Stimulated activated CD8-positive, alpha-beta memory T cell treated with anti-CD3 and anti-CD28 coated beads, Interleukin-12 subunit alpha, Interleukin-12 subunit beta, amount 100 ng/mL, for 1 hour (primary cell): Measurements from ENCODE around the gene GPR32.
"Not testable (repeated sequence)": the region's sequence is repeated elsewhere in the genome, so short reads cannot be mapped to it uniquely, and the experiment has no call there.

Experiments used
- DNase-seq: peaks from one replicate; pipeline ENCODE4 v3.0.0-alpha.2; 2020; ENCODE audit warnings: low read depth

Gene GPR32, protein sequence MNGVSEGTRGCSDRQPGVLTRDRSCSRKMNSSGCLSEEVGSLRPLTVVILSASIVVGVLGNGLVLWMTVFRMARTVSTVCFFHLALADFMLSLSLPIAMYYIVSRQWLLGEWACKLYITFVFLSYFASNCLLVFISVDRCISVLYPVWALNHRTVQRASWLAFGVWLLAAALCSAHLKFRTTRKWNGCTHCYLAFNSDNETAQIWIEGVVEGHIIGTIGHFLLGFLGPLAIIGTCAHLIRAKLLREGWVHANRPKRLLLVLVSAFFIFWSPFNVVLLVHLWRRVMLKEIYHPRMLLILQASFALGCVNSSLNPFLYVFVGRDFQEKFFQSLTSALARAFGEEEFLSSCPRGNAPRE

DNA sequence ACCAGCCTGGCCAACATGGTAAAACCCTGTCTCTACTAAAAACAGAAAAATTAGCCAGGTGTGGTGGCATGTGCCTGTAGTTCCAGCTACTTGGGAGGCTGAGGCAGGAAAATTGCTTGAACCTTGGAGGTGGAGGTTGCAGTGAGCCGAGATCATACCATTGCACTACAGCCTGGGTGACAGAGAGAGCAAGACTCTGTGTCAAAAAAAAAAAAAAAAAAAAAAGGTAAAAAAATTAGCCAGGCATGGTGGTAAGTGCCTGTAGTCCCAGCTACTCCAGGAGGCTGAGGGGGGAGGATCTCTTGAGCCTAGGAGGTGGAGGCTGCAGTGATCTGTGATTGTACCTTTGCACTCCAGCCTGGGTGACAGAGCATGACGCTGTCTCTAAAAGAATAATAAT lies at the start of gene GPR32:
TSS of gene GPR32 (plus strand) at position 301 of the 400 bp plus-strand sequence. CDS start 137 bp downstream, outside the sequence.
- DNase-seq = not testable (repeated sequence)

DNA sequence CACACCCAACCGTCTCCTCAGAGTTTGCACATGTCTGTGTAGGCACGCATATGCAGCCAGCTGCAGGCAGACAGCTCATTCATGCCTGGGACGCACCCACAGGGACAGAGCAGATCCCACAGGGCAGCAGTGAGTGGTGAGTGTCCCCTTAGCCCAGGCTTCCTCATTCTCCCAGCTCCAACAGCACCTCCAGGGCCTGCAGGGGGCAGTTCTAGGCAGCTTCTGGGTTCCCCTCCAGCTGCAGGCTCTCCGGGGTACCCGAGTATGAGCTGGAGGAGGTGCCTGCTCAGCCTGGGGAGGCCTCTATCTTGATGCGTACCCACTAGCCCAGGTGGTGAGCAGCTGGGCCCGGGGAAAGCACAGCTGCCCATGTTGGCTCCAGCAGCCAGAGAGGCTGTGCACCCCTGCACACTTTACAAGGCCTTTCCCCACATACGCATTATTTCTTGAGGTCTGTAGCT lies 49.3 kb upstream of the GPR32 start:
- no peak for DNase-seq

DNA sequence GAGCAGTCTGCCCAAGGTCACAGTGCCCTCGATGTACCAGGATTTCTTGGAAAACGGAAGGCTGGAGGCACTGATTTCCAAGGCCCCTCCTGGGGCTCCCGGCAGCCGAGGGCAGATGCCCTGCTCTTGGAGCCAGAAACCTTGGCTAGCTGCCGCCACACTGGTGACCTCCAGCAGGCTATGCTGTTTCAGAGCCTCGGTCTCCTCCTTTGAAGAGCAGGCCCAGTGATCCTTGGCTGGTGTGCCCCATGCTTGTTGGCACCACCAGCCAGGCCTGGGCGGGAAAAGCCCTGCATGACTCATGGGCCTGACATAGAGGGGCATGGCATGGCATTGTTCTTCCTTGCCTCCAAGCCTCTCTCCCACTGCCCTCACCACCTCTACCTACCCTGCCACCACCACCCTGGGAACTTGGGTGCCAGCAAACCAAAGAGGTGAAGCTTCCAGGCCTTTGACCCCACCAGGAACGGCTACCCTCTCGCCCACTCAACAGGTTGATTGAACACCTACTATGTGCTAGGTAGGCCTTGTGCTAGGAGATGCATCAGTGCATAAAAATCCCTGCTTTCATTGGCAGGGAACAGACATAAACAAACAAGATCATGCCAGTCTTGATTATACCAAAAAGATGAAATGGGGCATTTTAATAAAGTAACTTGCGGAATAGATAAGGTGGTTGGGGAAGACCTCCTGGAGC lies 48.7 kb upstream of the GPR32 start:
- DNase-seq = no peak

DNA sequence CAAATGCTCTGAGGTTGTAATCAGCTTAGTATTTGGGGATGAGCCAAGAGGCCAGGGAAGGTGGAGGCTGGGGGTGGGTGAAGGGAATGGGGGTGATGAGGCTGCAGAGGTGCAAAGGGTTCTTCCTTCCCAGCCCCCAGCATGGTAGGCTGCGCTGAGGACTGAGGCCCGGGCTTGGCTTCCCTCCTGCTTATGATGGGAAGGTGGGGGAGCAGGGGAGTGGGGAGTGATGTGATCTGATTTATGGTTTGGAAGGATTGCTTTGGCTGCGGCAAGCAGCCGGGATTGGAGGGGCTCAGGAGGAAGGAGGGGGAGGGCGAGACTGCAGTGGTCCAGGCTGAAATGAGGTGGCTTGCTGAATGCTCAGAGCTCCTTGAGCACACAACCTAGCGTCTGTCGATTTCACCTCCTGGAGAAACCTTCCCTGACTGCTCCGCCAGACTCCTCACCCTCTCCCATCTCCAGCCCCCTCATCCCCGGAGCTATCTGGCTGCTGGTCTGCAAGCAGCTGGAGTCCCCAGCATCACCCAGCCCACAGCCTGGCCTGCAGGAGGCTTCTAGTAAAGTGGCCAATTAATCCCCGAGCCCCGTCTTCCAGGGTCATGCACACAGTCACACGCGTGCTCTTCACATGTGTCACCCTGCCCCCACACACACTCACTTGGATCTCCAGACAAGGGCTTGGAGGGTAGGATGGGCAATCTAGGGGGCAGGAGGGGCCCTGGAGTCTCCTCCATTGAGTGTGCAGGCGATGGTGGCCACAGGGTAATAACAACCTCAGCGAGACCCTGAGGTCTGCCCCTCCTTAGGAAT lies 47.9 kb upstream of the GPR32 start:
- no peak for DNase-seq

DNA sequence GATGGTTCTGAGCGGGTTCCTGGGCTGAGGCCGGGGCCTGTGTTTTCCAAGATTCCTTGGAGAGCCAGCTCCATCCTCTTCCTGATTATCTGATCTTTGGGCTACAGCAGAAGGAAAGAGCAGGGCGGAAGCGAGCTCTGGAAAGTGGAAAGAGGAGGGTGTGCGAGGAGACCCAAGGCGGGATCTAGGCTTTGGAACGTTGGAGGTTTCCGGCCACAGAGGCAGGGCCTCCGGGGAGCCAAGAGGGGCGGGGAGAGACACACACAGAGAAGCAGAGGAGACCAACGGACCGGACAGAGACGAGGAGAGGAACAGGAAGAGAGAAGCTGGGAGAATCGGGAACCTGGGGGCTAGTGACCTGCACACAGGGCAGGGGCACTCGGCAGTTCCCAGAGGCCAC lies 47.2 kb upstream of the GPR32 start, which contains the start of gene CLEC11A:
TSS of gene CLEC11A (plus strand) at position 296 of the 400 bp plus-strand sequence. CDS start 162 bp downstream, outside the sequence.
- no peak for DNase-seq

DNA sequence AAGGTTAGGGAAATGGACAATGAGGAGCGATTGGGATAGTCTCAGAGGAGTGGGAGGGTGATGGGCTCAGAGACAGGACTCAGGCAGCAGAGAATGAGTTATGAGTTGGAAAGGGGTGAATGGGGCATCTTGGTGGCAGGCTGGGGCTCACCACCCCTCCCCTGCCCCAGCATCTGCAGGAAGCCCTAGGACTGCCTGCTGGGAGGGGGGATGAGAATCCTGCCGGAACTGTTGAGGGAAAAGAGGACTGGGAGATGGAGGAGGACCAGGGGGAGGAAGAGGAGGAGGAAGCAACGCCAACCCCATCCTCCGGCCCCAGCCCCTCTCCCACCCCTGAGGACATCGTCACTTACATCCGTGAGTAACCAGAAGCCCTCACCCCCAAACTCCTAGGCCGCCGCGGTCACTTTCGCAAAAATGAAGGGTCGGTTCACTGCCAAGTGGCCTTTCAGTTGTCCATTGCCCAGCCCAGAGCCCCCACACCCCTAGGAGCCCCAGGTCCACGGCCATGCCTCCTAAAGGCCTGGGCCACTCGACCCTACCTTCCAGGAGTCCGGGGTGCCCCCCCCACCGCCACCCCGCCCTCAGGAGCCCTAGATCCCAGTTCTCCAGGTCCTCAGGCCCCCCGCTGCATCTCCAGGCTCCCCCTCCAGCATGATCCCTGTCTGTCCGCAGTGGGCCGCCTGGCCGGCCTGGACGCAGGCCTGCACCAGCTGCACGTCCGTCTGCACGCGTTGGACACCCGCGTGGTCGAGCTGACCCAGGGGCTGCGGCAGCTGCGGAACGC lies 46.3 kb upstream of the GPR32 start:
- no peak for DNase-seq

DNA sequence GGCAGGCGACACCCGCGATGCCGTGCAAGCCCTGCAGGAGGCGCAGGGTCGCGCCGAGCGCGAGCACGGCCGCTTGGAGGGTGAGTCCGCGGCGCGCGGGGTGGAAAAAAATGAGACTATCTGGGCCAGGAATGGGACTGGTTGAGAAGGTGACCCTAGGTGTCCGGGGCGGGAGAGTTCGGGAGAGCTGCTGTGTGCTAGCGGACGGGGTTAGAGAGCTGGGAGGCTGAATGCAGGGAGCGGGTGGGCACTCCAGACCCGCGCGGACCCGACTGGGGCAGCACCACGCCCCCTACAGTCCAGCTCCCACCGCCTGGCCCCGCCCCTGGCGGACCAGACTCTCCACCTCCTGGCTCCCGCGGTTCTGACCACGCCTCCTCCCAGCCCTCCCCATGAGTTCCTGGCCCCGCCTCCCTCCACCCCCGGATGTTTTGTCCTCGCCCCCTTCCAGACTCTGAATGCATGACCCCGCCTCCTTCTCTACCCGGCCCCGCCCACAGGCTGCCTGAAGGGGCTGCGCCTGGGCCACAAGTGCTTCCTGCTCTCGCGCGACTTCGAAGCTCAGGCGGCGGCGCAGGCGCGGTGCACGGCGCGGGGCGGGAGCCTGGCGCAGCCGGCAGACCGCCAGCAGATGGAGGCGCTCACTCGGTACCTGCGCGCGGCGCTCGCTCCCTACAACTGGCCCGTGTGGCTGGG lies 45.6 kb upstream of the GPR32 start:
- DNase-seq = peak; percentile 90

DNA sequence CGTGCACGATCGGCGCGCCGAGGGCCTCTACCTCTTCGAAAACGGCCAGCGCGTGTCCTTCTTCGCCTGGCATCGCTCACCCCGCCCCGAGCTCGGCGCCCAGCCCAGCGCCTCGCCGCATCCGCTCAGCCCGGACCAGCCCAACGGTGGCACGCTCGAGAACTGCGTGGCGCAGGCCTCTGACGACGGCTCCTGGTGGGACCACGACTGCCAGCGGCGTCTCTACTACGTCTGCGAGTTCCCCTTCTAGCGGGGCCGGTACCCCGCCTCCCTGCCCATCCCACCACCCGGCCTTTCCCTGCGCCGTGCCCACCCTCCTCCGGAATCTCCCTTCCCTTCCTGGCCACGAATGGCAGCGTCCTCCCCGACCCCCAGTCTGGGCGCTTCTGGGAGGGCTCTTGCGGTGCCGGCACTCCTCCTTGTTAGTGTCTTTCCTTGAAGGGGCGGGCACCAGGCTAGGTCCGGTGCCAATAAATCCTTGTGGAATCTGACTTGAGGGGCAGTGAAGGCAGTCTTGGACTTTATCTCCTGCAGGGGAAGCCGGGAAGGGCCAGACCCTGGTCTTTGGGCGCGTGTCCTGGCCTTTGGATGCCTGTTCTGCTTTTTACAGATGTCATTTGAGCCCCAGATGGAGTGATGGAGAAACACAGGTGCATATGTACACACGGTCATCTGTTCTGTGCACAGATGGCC lies 44.9 kb upstream of the GPR32 start:
- no peak for DNase-seq

DNA sequence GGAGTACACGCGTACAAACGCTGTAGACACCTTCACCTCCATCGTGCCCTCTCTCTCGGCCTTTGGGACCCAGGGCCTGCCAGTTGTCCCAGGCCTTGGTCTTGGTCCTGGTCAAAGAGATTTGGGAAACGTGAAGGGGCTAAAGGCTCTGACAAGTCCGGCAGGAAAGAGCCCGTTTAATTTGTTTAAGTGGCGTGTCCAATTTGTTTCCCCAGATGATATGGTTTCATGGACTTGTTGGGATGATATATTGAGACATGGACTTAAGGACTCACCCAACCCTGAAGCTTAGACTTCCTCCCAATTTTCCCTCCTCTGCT lies 44.4 kb upstream of the GPR32 start:
- no peak for DNase-seq

DNA sequence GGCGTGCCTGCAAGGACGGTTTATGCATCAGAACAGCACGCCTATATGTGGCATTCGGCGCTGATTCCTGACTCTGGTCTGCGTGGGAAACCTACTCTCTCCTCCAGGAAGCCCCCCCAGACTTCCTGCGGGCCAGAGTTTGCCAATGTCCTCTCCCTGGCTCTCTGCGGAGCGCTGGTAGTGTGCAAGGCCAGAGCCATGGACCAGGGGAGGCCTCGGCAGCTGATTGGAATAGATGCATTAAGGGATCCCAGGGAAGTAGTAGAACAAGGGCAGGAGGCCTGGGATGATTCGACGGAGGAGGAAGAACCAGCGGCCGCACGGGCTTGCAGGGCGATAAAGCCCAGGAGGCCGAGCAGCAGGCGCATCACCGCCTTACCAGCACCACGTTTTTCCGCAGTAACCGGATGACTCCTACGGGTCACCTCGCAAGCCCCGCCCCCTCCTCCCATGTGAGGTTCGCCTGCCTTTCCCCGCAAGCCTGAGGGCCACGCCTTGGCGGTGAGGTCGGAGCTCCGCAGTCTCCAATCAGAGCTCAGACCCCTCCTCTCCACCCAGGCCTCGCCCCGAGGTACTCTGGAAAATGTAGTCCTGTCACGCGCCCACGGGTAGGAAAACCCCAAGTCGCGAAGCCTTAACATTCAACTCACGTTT lies 42.1 kb upstream of the GPR32 start:
- DNase-seq = peak; percentile 45

DNA sequence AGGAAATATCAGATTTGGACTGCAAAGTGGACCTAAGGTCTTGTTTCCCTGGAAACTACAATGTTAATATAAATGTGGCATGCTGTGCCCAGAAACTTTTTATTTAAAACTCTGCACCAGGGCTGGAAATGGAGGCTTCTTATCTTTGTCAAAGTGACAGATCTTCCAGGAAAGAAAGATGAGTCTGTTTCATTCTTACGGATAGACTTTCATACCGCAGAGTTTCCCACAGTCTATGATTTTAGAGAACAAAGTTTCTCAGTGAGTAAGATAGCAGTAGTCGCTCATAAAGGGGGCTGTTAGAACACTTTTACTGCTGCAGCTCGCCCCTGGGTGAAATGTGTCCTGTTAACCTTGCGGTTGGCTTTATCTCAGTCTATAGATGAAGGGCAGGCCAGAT lies 40.4 kb upstream of the GPR32 start:
- no peak for DNase-seq

DNA sequence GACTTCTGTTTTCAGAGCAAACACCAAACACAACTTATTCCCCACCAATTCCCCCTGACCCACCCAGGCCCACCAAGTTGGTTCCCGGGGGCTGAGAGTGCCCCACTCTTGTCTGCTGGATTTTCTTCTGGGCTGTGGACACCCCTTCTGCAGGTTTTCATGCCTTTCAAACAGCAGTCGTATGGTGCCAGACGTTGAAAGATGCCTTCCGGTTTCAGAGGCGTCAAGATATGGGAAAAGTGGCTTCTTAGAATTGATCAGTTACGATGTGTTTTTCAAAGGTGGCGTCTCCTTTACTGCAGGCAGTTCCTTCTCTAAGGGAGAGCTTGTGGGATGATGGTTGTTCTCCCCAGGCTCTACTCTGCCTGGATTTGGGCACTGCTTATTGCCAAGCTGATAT lies 34.4 kb upstream of the GPR32 start:
- no peak for DNase-seq

DNA sequence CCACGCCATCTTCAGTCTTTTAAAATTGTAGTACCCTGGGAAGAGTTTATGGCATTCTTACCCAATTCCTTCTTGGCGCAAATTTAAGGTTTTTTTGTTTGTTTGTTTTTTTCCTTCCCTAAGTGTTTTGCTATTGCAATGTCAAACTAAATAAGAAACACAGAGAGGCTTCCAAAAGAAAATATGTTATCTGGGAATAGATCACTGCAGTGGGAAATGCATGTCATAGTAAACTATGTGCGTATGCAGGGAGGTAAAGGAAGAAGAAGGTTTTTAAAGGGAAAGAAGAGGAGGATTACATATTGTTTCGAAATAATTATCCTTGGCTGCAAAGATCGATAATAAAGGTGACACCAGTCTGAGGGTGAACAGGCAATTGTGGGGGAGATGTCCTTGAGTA lies 33.9 kb upstream of the GPR32 start:
- no peak for DNase-seq

DNA sequence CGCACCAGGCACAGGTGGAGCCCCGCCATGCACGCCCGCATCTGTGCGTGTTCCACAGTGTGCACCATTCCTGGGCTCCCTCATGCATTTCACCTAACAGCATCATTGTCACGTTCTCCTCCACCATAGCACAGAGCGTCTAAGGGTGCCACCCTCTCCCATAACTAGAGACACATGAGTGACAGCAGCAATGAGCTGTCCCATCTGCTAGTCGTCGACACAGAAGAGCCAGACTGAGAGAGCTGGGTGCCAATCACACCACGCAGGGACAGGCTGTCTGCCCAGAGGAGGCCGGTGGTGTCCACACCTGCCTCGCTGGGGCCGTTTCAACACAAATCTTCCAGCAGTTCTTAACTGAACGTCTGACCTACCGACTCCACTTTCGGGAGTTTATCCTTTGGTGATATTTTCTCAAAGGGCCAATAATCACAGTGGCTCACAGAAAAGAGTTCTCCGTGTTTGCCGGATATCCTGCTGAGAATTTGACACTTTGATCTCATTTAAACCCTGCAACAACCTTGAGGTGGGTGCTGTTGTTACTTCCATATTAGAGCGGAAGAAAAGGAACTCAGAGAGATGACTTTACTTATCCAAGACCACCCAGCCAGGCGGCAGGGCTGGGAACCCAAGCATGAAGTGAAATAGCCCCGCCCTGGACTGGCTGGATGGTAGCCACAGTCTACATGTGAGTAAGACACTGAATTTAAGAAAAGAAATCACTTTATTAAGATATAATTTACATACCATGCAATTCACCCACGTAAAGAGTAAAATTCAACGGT lies 30.9 kb upstream of the GPR32 start:
- DNase-seq = no peak

DNA sequence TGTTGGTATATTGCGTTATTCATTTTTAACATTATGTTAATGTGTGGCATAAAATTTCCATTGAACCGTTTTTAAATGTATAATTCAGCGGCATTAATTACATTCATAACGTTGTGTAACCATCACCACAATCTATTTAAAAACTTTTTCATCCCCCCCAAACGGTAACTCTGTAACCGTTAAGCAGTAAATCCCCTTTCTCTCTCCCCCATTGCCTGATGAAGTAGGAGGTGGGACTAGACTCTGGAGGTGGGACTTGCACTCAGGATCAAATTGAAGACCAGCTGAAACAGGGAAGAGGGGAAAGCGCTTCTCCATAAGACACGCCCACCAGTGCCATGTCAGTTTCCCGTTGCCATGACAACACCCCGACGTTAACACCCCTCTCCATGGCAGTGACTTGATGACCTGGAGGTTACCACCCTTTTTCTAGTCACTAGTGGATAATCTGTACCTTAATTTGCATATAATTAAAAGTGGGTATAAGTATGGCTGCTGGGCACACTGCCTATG lies 30.3 kb upstream of the GPR32 start:
- DNase-seq = no peak

DNA sequence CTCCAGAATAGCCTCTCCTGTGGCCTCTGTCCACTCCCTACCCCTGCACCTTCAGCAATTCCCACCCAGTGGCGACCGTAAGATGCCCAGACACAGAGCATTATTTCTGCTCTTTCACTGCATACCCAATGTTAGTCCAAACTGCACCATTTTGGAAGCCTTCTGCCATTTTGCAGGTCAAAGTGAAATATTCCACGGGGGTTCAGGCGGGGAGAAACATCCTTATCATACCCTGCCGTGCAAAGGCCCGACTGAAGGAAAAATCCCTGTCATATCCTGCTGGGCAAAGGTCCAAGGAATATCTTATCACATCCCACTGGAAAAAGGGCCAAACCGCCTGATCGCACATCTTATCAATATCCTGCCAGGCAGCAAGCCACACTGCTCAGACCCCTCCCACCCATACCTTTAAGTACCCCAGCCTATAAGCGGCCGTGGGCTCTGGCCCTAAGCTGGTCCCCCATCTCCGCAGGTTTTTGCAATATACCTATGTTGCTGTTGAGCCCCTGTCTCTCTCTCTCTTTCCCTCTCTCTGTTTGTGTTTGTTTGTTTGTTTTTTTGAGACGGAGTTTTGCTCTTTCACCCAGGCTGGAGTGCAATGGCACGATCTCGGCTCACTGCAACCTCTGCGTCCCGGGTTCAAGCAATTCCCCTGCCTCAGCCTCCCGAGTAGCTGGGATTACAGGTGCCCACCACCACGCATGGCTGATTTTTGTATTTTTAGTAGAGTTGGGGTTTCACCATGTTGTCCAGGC lies 28.9 kb upstream of the GPR32 start:
- DNase-seq = no peak

DNA sequence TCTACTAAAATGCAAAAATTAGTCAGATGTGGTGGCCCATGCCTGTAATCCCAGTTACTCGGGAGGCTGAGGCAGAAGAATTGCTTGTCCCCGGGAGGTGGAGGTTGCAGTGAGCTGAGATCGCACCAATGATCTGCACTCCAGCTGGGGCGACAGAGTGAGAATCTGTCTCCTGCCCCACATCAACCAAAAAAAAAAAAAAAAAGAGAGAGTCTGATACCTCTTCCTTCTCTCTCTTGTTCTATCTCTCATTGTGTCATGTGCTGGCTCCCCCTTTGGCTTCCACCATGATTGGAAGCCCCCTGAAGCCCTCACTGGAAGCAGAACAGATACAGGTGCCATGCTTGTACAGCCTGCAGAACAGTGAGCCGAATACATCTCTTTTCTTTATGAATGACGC lies 26.7 kb upstream of the GPR32 start:
- DNase-seq = no peak

DNA sequence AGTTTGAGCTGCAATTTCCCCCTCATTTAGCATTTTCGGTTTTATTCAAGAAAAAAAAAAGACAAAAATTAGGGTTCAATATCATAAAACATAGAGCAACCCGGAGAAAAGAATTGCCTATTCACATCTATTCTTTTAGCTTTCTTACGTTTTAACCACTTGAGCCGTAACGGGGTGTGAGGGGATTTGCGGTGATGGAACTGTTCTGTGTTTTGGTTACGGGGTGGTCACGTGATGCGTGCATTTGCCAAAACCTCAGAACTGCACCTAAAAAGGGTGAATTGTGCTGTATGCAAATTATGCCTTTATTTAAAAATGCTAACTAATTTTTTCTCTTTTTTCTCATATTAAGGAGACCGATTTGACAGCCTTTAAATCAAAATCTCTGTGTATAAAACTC lies 25.0 kb upstream of the GPR32 start:
- no peak for DNase-seq
